Adrenal gland (tissue), 5 donors: ENCODE results near the gene OTOS.

ENCODE experiments used
- POLR2A ChIP-seq, 2 donors: fragments of 450-650 bp; IDR thresholded peaks; one replicate each; pipeline ENCODE4 v1.6.1; 2017; ENCODE audit warnings: antibody characterized with exemption in 2 of 2, mild to moderate bottlenecking in 2 of 2, moderate library complexity in 1 of 2
- TF ChIP-seq, protein P1 (sequence below), 6 experiments: fragments of 450-650 bp in 4 of 6; fragments of 200-600 bp in 2 of 6; sonication (generic) in 1 of 6; IDR thresholded peaks; 1 replicate in 5 of 6; 2 replicates in 1 of 6; pipeline versions ENCODE4 v1.5.1 to v1.8.0; 2016 to 2021; ENCODE audit warnings: antibody characterized with exemption in 6 of 6, mild to moderate bottlenecking in 2 of 6, moderate library complexity in 1 of 6
- donor health status: DM: no; HTN: no; CAD: no.

DNA sequence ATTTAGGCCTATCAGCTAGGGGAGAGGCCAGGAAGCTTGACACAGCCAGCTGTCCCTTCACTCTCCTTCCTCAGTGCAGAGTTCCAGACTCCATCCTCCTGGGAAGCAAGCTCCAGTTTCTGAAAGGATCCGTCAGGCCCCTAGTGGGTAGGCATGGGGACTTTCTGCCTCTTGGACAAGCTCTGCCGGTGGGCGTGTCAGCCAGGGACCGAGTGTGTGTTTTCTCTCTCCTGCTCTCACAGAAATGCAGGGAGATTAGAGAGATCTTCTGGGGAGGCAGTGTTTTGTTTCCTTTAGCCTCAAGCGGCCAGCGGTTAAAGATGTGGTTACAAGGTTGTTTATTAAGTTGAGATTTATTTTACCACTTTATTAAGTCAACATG lies 29.9 kb upstream of the OTOS start:
- TF ChIP-seq POLR2A (IDR thresholded peaks at IDR 0.05) = no peak
- TF ChIP-seq, protein P1, sequence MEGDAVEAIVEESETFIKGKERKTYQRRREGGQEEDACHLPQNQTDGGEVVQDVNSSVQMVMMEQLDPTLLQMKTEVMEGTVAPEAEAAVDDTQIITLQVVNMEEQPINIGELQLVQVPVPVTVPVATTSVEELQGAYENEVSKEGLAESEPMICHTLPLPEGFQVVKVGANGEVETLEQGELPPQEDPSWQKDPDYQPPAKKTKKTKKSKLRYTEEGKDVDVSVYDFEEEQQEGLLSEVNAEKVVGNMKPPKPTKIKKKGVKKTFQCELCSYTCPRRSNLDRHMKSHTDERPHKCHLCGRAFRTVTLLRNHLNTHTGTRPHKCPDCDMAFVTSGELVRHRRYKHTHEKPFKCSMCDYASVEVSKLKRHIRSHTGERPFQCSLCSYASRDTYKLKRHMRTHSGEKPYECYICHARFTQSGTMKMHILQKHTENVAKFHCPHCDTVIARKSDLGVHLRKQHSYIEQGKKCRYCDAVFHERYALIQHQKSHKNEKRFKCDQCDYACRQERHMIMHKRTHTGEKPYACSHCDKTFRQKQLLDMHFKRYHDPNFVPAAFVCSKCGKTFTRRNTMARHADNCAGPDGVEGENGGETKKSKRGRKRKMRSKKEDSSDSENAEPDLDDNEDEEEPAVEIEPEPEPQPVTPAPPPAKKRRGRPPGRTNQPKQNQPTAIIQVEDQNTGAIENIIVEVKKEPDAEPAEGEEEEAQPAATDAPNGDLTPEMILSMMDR (IDR thresholded peaks at IDR 0.05) = no peak
